PFSK-1 (cell line): ENCODE measurements around the gene GPR84.

Source experiments
- POLR2AphosphoS5 ChIP-seq: IDR thresholded peaks from 2 replicates; pipeline ENCODE4 v1.6.1; 2012; ENCODE audit warnings: low read depth, mild to moderate bottlenecking, control low read depth, low read length, moderate library complexity
- REST ChIP-seq, 2 experiments: IDR thresholded peaks; 2 replicates each; pipeline versions ENCODE4 v1.6.1 to v1.8.0; 2011 to 2012; ENCODE audit warnings: low read depth in 2 of 2, low read length in 2 of 2, control low read depth in 1 of 2, inconsistent platforms in 1 of 2, mild to moderate bottlenecking in 1 of 2, moderate library complexity in 1 of 2; ENCODE audit not compliant: insufficient read depth in 1 of 2
- TAF1 ChIP-seq: IDR thresholded peaks from 2 replicates; pipeline ENCODE4 v1.6.1; 2012; ENCODE audit warnings: low read length, control low read depth, borderline replicate concordance; ENCODE audit not compliant: insufficient read depth

DNA sequence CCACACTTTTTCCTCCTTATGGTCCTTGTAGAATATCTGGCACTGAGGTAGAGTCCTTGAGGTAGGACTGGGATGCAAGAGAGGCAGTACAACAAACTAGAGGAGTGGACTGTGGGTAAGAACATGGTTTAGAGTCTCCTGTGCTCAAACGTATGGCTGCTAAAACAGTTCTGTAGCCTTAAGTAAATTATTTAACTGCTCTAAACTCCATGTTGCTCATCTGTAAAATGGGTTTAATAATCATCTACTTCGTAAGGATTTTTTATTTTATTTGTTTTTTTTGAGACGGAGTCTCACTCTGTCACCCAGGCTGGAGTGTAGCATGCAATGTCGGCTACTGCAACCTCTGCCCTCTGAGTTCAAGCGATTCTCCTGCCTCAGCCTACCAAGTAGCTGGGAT, 42.9 kb downstream of the GPR84 start:
- TF ChIP-seq REST (IDR thresholded peaks at IDR 0.05; ENCODE audit: insufficient read depth in 1 of 2, low read depth in 2 of 2, low read length in 2 of 2) (no peak), POLR2AphosphoS5 (no peak), TAF1 (no peak)
